Measurements from ENCODE around the gene COMMD1. TPM values are rescaled to one million over a fixed set of nuclear protein-coding genes. Genes with fewer than 3 reads are reported as not detected.

The COMMD1 gene
- total and polyA plus RNA-seq, 2 donors from 2014 or later = 38.5 to 99.4 TPM

DNA sequence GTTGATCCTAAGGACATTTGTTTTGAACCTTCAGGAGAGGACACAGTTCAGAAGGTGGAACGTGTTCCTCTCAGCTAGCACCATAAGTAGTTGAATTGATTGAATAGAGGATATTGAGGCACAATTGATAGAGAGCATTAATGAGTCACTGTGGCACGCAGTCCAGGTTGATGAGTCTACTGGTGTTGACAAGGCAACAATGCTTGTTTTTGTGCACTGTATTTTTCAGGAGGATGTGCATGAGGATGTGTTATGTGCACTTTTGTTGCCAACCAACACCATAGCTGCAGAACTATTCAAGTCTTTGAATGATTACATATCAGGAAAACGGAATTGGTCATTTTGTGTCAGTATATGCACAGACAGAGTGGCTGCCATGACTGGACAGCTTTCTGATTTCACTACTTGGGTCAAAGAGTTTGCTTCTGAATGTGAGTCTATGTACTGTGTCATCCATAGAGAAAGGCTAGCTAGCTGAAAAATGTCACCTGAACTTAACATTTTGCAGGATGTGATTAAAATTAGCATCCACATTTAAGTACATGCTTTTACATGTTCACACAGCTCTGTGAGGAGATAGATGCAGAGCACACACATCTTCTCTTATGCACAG is 150.4 kb downstream of the COMMD1 start:
- Histone ChIP-seq H3K9ac (ENCODE audit: low read length in 3 of 3) (no peak overlapping the region), H3K4me1 (ENCODE audit: control insufficient read depth in 2 of 3, insufficient read depth in 2 of 3, low read depth in 1 of 3, low read length in 3 of 3) (no peaks in the 10 kb centered on the region), H3K36me3 (ENCODE audit: control insufficient read depth in 2 of 3, insufficient read depth in 3 of 3, low read length in 3 of 3) (no peaks in the 10 kb centered on the region), H3K27ac (ENCODE audit: low read depth in 2 of 2, low read length in 2 of 2) (no peak overlapping the region), H3K9me3 (ENCODE audit: control insufficient read depth in 2 of 3, insufficient read depth in 1 of 3, low read length in 3 of 3) (no peaks in the 10 kb centered on the region), H3K4me3 (ENCODE audit: low read length in 3 of 3) (no peak overlapping the region), H3K27me3 (ENCODE audit: control insufficient read depth, insufficient read depth, low read length) (no peaks in the 10 kb centered on the region)
- no peak for DNase-seq
- no peak for FAIRE-seq
- intact Hi-C loops (cut with DNase I) = no loop called here
- TF ChIP-seq, protein P1, sequence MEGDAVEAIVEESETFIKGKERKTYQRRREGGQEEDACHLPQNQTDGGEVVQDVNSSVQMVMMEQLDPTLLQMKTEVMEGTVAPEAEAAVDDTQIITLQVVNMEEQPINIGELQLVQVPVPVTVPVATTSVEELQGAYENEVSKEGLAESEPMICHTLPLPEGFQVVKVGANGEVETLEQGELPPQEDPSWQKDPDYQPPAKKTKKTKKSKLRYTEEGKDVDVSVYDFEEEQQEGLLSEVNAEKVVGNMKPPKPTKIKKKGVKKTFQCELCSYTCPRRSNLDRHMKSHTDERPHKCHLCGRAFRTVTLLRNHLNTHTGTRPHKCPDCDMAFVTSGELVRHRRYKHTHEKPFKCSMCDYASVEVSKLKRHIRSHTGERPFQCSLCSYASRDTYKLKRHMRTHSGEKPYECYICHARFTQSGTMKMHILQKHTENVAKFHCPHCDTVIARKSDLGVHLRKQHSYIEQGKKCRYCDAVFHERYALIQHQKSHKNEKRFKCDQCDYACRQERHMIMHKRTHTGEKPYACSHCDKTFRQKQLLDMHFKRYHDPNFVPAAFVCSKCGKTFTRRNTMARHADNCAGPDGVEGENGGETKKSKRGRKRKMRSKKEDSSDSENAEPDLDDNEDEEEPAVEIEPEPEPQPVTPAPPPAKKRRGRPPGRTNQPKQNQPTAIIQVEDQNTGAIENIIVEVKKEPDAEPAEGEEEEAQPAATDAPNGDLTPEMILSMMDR (IDR thresholded peaks at IDR 0.05; ENCODE audit: borderline replicate concordance, extremely low read depth, insufficient read depth) = no peak

DNA sequence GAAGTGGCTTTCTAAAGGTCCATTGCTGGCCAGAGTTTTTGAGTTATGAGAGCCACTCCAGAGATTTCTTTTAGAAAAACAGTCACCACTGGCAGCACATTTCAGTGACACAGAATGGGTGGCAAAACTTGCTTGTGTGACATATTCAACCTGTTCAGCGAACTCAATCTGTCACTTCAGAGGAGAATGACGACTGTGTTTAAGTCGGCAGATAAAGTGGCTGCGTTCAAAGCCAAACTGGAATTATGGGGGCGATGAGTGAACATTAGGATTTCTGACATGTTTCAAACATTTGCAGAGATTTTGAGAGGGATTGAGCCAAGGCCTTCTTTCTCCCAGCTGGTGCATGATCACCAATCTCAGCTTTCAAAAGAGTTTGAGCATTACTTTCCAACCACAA is 150.9 kb downstream of the COMMD1 start:
- no peak overlapping the region for H3K27ac ChIP-seq (ENCODE audit: low read depth in 2 of 2, low read length in 2 of 2)
- H3K9ac ChIP-seq (ENCODE audit: low read length in 3 of 3) = no peak overlapping the region
- no peaks in the 10 kb centered on the region for H3K4me1 ChIP-seq (ENCODE audit: control insufficient read depth in 2 of 3, insufficient read depth in 2 of 3, low read depth in 1 of 3, low read length in 3 of 3)
- FAIRE-seq (no peak), DNase-seq (no peak)
- TF ChIP-seq, protein P1 (IDR thresholded peaks at IDR 0.05; ENCODE audit: borderline replicate concordance, extremely low read depth, insufficient read depth) = no peak
- no peak overlapping the region for H3K4me3 ChIP-seq (ENCODE audit: low read length in 3 of 3)
- no peaks in the 10 kb centered on the region for H3K9me3 ChIP-seq (ENCODE audit: control insufficient read depth in 2 of 3, insufficient read depth in 1 of 3, low read length in 3 of 3)
- intact Hi-C loops (cut with DNase I) = no loop called here
- H3K36me3 ChIP-seq (ENCODE audit: control insufficient read depth in 2 of 3, insufficient read depth in 3 of 3, low read length in 3 of 3) = no peaks in the 10 kb centered on the region
- no peaks in the 10 kb centered on the region for H3K27me3 ChIP-seq (ENCODE audit: control insufficient read depth, insufficient read depth, low read length)

DNA sequence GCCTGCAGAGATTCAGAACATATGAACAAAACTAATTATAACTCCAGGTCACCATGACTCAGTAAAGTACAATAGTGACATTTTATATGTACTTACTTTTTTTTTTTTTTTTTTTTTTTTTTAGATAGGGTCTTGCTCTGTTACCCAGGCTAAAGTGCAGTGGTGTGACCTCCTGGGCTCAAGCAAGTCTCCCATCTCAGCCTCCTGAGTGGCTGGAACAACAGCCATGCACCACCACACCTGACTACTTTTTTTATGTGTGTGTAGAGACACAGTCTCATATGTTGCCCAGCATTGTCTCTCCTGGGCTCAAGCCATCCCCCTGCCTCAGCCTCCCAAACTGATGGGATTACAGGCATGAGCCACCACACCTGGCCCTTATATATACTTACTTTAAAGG is 159.8 kb downstream of the COMMD1 start:
- Histone ChIP-seq H3K4me3 (ENCODE audit: low read length in 3 of 3) (no peak overlapping the region), H3K4me1 (ENCODE audit: control insufficient read depth in 2 of 3, insufficient read depth in 2 of 3, low read depth in 1 of 3, low read length in 3 of 3) (no peaks in the 10 kb centered on the region), H3K9ac (ENCODE audit: low read length in 3 of 3) (no peak overlapping the region), H3K27me3 (ENCODE audit: control insufficient read depth, insufficient read depth, low read length) (no peaks in the 10 kb centered on the region), H3K36me3 (ENCODE audit: control insufficient read depth in 2 of 3, insufficient read depth in 3 of 3, low read length in 3 of 3) (no peaks in the 10 kb centered on the region), H3K9me3 (ENCODE audit: control insufficient read depth in 2 of 3, insufficient read depth in 1 of 3, low read length in 3 of 3) (no peaks in the 10 kb centered on the region), H3K27ac (ENCODE audit: low read depth in 2 of 2, low read length in 2 of 2) (no peak overlapping the region)
- DNase-seq (no peak), FAIRE-seq (no peak)
- intact Hi-C loops (cut with DNase I) = no loop called here
- TF ChIP-seq, protein P1 (IDR thresholded peaks at IDR 0.05; ENCODE audit: borderline replicate concordance, extremely low read depth, insufficient read depth) = no peak

DNA sequence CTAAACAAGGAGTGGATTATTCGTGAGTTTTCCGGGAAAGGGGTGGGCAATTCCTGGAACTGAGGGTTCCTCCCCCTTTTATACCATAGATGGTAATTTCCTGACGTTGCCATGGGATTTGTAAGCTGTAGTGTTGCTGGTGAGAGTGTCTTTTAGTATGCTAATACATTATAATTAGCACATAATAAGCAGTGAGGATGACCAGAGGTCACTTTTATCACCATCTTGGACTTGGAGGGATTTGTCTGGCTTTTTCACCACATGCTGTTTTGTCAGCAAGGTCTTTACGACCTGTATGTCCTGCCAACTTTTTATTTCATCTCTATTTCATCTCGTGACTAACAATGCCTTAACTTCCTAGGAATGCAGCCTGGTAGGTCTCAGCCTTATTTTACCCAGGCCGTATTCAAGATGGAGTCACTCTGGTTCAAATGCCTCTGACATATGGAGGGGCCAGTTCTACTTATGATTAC is 165.7 kb downstream of the COMMD1 start:
- Histone ChIP-seq H3K36me3 (ENCODE audit: control insufficient read depth in 2 of 3, insufficient read depth in 3 of 3, low read length in 3 of 3) (no peaks in the 10 kb centered on the region), H3K9me3 (ENCODE audit: control insufficient read depth in 2 of 3, insufficient read depth in 1 of 3, low read length in 3 of 3) (peaks cover 0 to 3% (median 0%) of the 10 kb centered on the region in 3 donors), H3K27me3 (ENCODE audit: control insufficient read depth, insufficient read depth, low read length) (no peaks in the 10 kb centered on the region), H3K4me3 (ENCODE audit: low read length in 3 of 3) (no peak overlapping the region), H3K27ac (ENCODE audit: low read depth in 2 of 2, low read length in 2 of 2) (no peak overlapping the region), H3K9ac (ENCODE audit: low read length in 3 of 3) (no peak overlapping the region), H3K4me1 (ENCODE audit: control insufficient read depth in 2 of 3, insufficient read depth in 2 of 3, low read depth in 1 of 3, low read length in 3 of 3) (peaks cover 0 to 5% (median 0%) of the 10 kb centered on the region in 3 donors)
- DNase-seq = no peak
- no peak for FAIRE-seq
- intact Hi-C loops (cut with DNase I) = no loop called here
- TF ChIP-seq, protein P1 (IDR thresholded peaks at IDR 0.05; ENCODE audit: borderline replicate concordance, extremely low read depth, insufficient read depth) = no peak

Data from kidney (tissue), 14 donors.